Stimulated activated CD8-positive, alpha-beta memory T cell treated with anti-CD3 and anti-CD28 coated beads, Interleukin-4, amount 100 ng/mL, for 24 hours (primary cell): ENCODE data around the gene NMT1.

Experiments used
- DNase-seq: peaks from one replicate; pipeline ENCODE4 v3.0.0-alpha.2; 2020; ENCODE audit warnings: low read depth

NMT1 gene

GRCh38 chr17:45060797-45061605 lies at the start of gene NMT1:
Gene NMT1 (plus strand): TSS chr17:45061317. CDS start chr17:45061330, 13 bp downstream.
- DNase-seq = peak; percentile 91

GRCh38 chr17:45011767-45012166 lies 49.4 kb upstream of the NMT1 start:
- DNase-seq = no peak

- no peak for DNase-seq
Observed at GRCh38 chr17:45013021-45013997, 47.8 kb upstream of the NMT1 start.

GRCh38 chr17:45016237-45016636 lies 44.9 kb upstream of the NMT1 start:
- no peak for DNase-seq

GRCh38 chr17:45016823-45017222 lies 44.3 kb upstream of the NMT1 start:
- no peak for DNase-seq

GRCh38 chr17:45018514-45018847 lies 42.6 kb upstream of the NMT1 start:
- no peak for DNase-seq

GRCh38 chr17:45018848-45019711 lies 42.0 kb upstream of the NMT1 start:
- no peak for DNase-seq

GRCh38 chr17:45020354-45021138 lies 40.6 kb upstream of the NMT1 start:
- DNase-seq = no peak

GRCh38 chr17:45021607-45022287 lies 39.4 kb upstream of the NMT1 start:
- peak; percentile 48 for DNase-seq

GRCh38 chr17:45022288-45022648 lies 38.8 kb upstream of the NMT1 start:
- DNase-seq = no peak

- DNase-seq = no peak
Observed at GRCh38 chr17:45022655-45023339, 38.3 kb upstream of the NMT1 start.

- DNase-seq = no peak
Observed at GRCh38 chr17:45029096-45029495, 32.0 kb upstream of the NMT1 start.

GRCh38 chr17:45029758-45030423 lies 31.2 kb upstream of the NMT1 start:
- DNase-seq = no peak

GRCh38 chr17:45030733-45031132 lies 30.4 kb upstream of the NMT1 start:
- DNase-seq = no peak

GRCh38 chr17:45031231-45032173 lies 29.6 kb upstream of the NMT1 start:
- DNase-seq = no peak

GRCh38 chr17:45032174-45032541 lies 29.0 kb upstream of the NMT1 start:
- no peak for DNase-seq

- no peak for DNase-seq
Observed at GRCh38 chr17:45034599-45034998, 26.5 kb upstream of the NMT1 start.

GRCh38 chr17:45035848-45036247 lies 25.3 kb upstream of the NMT1 start:
- DNase-seq = no peak
